Prostate gland (tissue), 2 donors: Measurements from ENCODE around the gene PAN2. TPM values are rescaled to one million over a fixed set of nuclear protein-coding genes. Genes with fewer than 3 reads are reported as not detected.

ENCODE experiments used
- DNase-seq: peaks from one replicate; pipeline ENCODE4 v3.0.0-alpha.2; 2019; ENCODE audit warnings: low spot score
- H3K27ac ChIP-seq, 2 donors: fragments of 200-600 bp; sonication (generic); 2 replicates each; pipeline ENCODE4 v1.5.1; 2017 to 2019
- H3K27me3 ChIP-seq: fragments of 200-600 bp; sonication (generic); replicated peaks from 2 replicates; pipeline ENCODE4 v1.5.1; 2019; ENCODE audit not compliant: insufficient read depth
- H3K36me3 ChIP-seq, 2 donors: fragments of 200-600 bp; sonication (generic); 1 replicate in 1 of 2; 2 replicates in 1 of 2; pipeline versions ENCODE4 v1.5.1 to v1.8.1; 2017 to 2019
- H3K4me1 ChIP-seq: fragments of 200-600 bp; sonication (generic); replicated peaks from 2 replicates; pipeline ENCODE4 v1.5.1; 2019
- H3K4me3 ChIP-seq, 2 donors: fragments of 200-600 bp; sonication (generic); 2 replicates each; pipeline ENCODE4 v1.5.1; 2017 to 2019
- H3K9me3 ChIP-seq: fragments of 200-600 bp; sonication (generic); 2 replicates; pipeline ENCODE4 v1.5.1; 2017
- POLR2A ChIP-seq: fragments of 450-650 bp; IDR thresholded peaks from one replicate; pipeline ENCODE4 v1.6.1; 2016; ENCODE audit warnings: antibody characterized with exemption, mild to moderate bottlenecking
- POLR2AphosphoS5 ChIP-seq: sonication (generic); formaldehyde crosslinking; IDR thresholded peaks from one replicate; pipeline ENCODE4 v1.6.1; 2017; ENCODE audit warnings: antibody characterized with exemption
- WGBS: methylation state at CpG from one replicate; pipeline ENCODE4 v1.1.5; 2018; 5-methylcytosine and 5-hydroxymethylcytosine counted together
- intact Hi-C: fragments of 100-400 bp; cut with DNase I; formaldehyde crosslinking; loops from one replicate; pipeline ENCODE4 v1.14.2; 2022
- small RNA-seq, 2 donors: library from RNA; depleted of rRNA; stranded (forward); fragments of <200 nt; gene quantifications; one replicate each; pipeline ENCODE3, GENCODE V24; 2016
- total RNA-seq, 2 donors: library from RNA; depleted of rRNA; stranded (reverse); fragments of >200 nt; gene quantifications; one replicate each; pipeline ENCODE4 v1.1.0, GENCODE V29; 2016
- TF ChIP-seq, protein P1 (sequence below), 4 experiments: fragments of 200-600 bp in 2 of 4; fragments of 450-650 bp in 2 of 4; sonication (generic) in 2 of 4; IDR thresholded peaks; 1 replicate in 3 of 4; 2 replicates in 1 of 4; pipeline ENCODE4 v1.5.1; 2016 to 2019; ENCODE audit warnings: antibody characterized with exemption in 4 of 4, mild to moderate bottlenecking in 2 of 4, moderate library complexity in 2 of 4

The PAN2 gene
- total RNA-seq, 2 donors from 2014 or later = 31.8 to 60.8 TPM

DNA sequence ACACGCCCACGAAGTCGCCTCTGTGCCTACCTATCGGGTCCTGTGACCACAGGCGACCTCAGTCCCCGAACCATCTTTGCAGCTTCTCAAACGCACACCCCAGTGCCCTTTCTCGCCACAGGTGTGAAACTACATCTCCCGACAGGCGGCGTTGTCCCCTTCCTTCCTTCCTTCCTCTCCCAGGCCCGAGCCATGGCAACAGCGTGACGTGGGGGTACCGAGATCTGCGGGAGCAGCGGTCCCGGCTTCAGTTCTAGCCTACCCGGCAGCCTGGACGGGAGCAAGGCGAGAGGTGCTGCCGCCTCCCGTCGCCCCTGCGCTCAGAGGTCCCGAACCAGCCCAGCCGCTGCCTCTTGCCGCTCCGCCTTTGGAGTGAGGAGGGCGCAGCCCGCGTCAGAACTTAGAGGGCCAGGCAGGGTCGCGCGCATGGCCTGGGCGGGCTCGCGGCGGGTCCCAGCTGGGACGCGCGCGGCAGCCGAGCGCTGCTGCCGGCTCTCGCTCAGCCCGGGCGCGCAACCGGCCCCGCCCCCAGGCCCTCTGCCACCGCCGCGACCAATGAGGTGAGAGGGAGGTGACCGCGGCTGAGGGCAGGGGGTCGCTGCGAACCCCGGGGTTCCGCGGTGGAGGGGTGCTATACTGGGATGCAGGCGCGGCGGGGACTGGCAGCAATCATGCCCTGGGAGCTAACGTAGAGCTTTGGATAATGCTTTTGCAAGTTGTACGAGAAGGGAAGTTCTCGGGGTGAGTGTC, 66.9 kb downstream of the PAN2 start, which contains the start of gene COQ10A:
Gene COQ10A (plus strand): TSS at position 250 of the 750 bp plus-strand sequence. CDS start 177 bp downstream, at position 427.
- Histone ChIP-seq H3K4me1 (peaks cover 4% of the 10 kb centered on the region), H3K9me3 (no peaks in the 10 kb centered on the region), H3K36me3 (no peaks in the 10 kb centered on the region), H3K4me3 (peak within 1 kb of the TSS; percentile 56 to 75), H3K27ac (peak within 1 kb of the TSS; percentile 91 to 93), H3K27me3 (no peaks in the 10 kb centered on the region)
- under 1% methylated on average over 59 of the region's 68 CpGs for WGBS
- TF ChIP-seq, protein P1, sequence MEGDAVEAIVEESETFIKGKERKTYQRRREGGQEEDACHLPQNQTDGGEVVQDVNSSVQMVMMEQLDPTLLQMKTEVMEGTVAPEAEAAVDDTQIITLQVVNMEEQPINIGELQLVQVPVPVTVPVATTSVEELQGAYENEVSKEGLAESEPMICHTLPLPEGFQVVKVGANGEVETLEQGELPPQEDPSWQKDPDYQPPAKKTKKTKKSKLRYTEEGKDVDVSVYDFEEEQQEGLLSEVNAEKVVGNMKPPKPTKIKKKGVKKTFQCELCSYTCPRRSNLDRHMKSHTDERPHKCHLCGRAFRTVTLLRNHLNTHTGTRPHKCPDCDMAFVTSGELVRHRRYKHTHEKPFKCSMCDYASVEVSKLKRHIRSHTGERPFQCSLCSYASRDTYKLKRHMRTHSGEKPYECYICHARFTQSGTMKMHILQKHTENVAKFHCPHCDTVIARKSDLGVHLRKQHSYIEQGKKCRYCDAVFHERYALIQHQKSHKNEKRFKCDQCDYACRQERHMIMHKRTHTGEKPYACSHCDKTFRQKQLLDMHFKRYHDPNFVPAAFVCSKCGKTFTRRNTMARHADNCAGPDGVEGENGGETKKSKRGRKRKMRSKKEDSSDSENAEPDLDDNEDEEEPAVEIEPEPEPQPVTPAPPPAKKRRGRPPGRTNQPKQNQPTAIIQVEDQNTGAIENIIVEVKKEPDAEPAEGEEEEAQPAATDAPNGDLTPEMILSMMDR (IDR thresholded peaks at IDR 0.05) = peak; percentile 25 to 85 (median 70)
- peak; percentile 81 for TF ChIP-seq POLR2A
- peak; percentile 92 for TF ChIP-seq POLR2AphosphoS5
- intact Hi-C loops = no loop called here
- DNase-seq = peak; percentile 90

Small RNA genes lying within 50 kb of the gene (small RNA-seq; reads per million reads assigned to genes)
- gene RNU7-40P = 0 reads per million in 2 donors

Other genes with a start within 250 kb of the PAN2 start
- gene PA2G4, start 229.4 kb downstream of the PAN2 start, total RNA-seq = 10 to 100 TPM; 75.0 to 93.3 TPM
- gene RPL41, start 217.4 kb downstream of the PAN2 start, total RNA-seq = 1,000 to 10,000 TPM; 2,549 to 4,385 TPM
- gene ZC3H10, start 215.7 kb downstream of the PAN2 start, total RNA-seq = 1 to 10 TPM; 4.6 to 9.1 TPM
- gene ESYT1, start 205.7 kb downstream of the PAN2 start, total RNA-seq = 100 to 1,000 TPM in 1 of 2 donors, 10 to 100 TPM in 1; 66.8 to 167 TPM
- 100 to 1,000 TPM in 1 of 2 donors, 10 to 100 TPM in 1; 66.4 to 203 TPM for gene MYL6B, start 181.4 kb downstream of the PAN2 start, total RNA-seq
- 1,000 to 10,000 TPM; 1,587 to 1,792 TPM for gene MYL6, start 175.6 kb downstream of the PAN2 start, total RNA-seq
- gene SMARCC2, start 144.5 kb downstream of the PAN2 start, total RNA-seq = 100 to 1,000 TPM in 1 of 2 donors, 10 to 100 TPM in 1; 60.4 to 101 TPM
- gene RNF41, start 112.1 kb downstream of the PAN2 start, total RNA-seq = 10 to 100 TPM; 74.4 to 90.4 TPM
- gene NABP2, start 109.7 kb downstream of the PAN2 start, total RNA-seq = 10 to 100 TPM; 21.4 to 33.2 TPM
- not detected for gene SLC39A5, start 103.9 kb downstream of the PAN2 start, total RNA-seq
- gene ANKRD52, start 75.6 kb downstream of the PAN2 start, total RNA-seq = 10 to 100 TPM; 18.5 to 29.0 TPM
- gene COQ10A, start 67.1 kb downstream of the PAN2 start, total RNA-seq = 10 to 100 TPM; 15.9 to 17.6 TPM
- 100 to 1,000 TPM; 106 to 110 TPM for gene CS, start 33.7 kb downstream of the PAN2 start, total RNA-seq
- 100 to 1,000 TPM in 1 of 2 donors, 10 to 100 TPM in 1; 97.7 to 101 TPM for gene CNPY2, start 18.0 kb downstream of the PAN2 start, total RNA-seq
- not detected for gene IL23A, start 4.9 kb upstream of the PAN2 start, total RNA-seq
- 100 to 1,000 TPM in 1 of 2 donors, 10 to 100 TPM in 1; 99.8 to 128 TPM for gene STAT2, start 26.1 kb upstream of the PAN2 start, total RNA-seq
- 1 to 10 TPM in 1 of 2 donors, under 1 TPM in 1; 0.62 to 1.1 TPM for gene APOF, start 28.9 kb upstream of the PAN2 start, total RNA-seq
- gene TIMELESS, start 115.4 kb upstream of the PAN2 start, total RNA-seq = 10 to 100 TPM in 1 of 2 donors, 1 to 10 TPM in 1; 8.0 to 12.3 TPM
- gene MIP, start 120.7 kb upstream of the PAN2 start, total RNA-seq = not detected
- 1 to 10 TPM; 2.6 to 5.1 TPM for gene SPRYD4, start 134.6 kb upstream of the PAN2 start, total RNA-seq
- 1 to 10 TPM; 4.1 to 6.6 TPM for gene GLS2, start 154.2 kb upstream of the PAN2 start, total RNA-seq
- 100 to 1,000 TPM in 1 of 2 donors, 10 to 100 TPM in 1; 21.1 to 259 TPM for gene RBMS2, start 187.8 kb upstream of the PAN2 start, total RNA-seq